ENCODE results near the gene KCNJ1. TPM values are rescaled to one million over a fixed set of nuclear protein-coding genes. Genes with fewer than 3 reads are reported as not detected.

The KCNJ1 gene
- total RNA-seq, 1 donor from 2014 or later: not detected

- H3K9me3 ChIP-seq (replicated peaks): no peaks in the 10 kb centered on the region
- no peak for DNase-seq
These were observed 33.4 kb upstream of the KCNJ1 start for GRCh38 chr11:128900468-128900867.

DNA sequence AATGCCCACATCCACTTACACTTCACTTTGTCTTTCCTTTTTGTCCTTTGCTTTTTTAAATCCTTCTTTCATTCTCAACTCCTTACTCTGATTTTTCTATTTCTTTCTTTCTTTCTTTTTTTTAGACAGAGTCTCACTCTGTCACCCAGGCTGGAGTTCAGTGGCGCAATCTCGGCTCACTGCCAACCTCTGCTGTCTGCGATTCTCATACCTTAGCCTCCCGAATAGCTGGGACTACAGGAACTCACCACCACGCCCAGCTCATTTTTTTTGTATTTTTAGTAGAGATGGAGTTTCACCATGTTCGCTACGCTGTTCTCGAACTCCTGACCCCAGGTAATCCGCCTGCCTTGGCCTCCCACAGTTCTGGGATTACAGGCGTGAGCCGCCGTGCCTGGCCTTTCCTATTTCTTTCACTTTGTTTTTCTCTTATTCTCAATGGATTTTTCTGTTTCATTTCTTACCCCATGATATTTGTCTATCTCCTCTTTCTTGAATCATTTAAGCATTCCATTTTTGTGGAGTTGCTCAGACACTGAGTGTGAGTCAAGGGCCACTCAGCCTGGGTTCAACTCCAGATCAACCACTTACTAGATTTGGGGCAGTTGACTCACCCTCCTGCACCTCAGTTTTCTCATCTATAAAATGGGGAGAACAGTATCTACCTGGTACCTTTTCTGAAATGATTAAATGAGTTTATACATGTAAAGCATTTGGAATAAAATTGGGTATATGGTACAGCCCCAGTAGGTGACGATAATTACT is 31.7 kb upstream of the KCNJ1 start:
- peaks cover 67% of the 10 kb centered on the region for H3K4me1 ChIP-seq
- TF ChIP-seq, protein P1, sequence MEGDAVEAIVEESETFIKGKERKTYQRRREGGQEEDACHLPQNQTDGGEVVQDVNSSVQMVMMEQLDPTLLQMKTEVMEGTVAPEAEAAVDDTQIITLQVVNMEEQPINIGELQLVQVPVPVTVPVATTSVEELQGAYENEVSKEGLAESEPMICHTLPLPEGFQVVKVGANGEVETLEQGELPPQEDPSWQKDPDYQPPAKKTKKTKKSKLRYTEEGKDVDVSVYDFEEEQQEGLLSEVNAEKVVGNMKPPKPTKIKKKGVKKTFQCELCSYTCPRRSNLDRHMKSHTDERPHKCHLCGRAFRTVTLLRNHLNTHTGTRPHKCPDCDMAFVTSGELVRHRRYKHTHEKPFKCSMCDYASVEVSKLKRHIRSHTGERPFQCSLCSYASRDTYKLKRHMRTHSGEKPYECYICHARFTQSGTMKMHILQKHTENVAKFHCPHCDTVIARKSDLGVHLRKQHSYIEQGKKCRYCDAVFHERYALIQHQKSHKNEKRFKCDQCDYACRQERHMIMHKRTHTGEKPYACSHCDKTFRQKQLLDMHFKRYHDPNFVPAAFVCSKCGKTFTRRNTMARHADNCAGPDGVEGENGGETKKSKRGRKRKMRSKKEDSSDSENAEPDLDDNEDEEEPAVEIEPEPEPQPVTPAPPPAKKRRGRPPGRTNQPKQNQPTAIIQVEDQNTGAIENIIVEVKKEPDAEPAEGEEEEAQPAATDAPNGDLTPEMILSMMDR (IDR thresholded peaks at IDR 0.05; ENCODE audit: borderline replicate concordance): no peak
- H3K36me3 ChIP-seq: no peaks in the 10 kb centered on the region
- intact Hi-C loops (cut with micrococcal nuclease): no loop called here
- peak overlapping the region; percentile 33 for H3K27ac ChIP-seq (replicated peaks)
- DNase-seq: no peak
- H3K9me3 ChIP-seq (replicated peaks): no peaks in the 10 kb centered on the region
- H3K27me3 ChIP-seq (ENCODE audit: low read depth): no peaks in the 10 kb centered on the region
- H3K4me3 ChIP-seq: no peak overlapping the region

More at GRCh38 chr11:128900468-128900867, 33.4 kb upstream of the KCNJ1 start:
- Histone ChIP-seq H3K27me3 (ENCODE audit: low read depth) (no peaks in the 10 kb centered on the region), H3K36me3 (no peaks in the 10 kb centered on the region), H3K27ac (replicated peaks) (peak overlapping the region; percentile 46), H3K4me1 (peaks cover 65% of the 10 kb centered on the region), H3K4me3 (no peak overlapping the region)
- TF ChIP-seq, protein P1 (IDR thresholded peaks at IDR 0.05; ENCODE audit: borderline replicate concordance): no peak
- intact Hi-C loops (cut with micrococcal nuclease): no loop called here

- Histone ChIP-seq H3K36me3 (no peaks in the 10 kb centered on the region), H3K27me3 (ENCODE audit: low read depth) (no peaks in the 10 kb centered on the region), H3K9me3 (replicated peaks) (no peaks in the 10 kb centered on the region), H3K4me1 (peaks cover 77% of the 10 kb centered on the region), H3K27ac (replicated peaks) (peak overlapping the region; percentile 33), H3K4me3 (no peak overlapping the region)
- TF ChIP-seq, protein P1 (IDR thresholded peaks at IDR 0.05; ENCODE audit: borderline replicate concordance): no peak
- intact Hi-C loops (cut with micrococcal nuclease): no loop called here
- no peak for DNase-seq
These were observed 30.7 kb upstream of the KCNJ1 start for GRCh38 chr11:128897826-128898225.

- DNase-seq: no peak
- H3K4me3 ChIP-seq: no peak overlapping the region
- no peaks in the 10 kb centered on the region for H3K36me3 ChIP-seq
- peak overlapping the region; percentile 83 for H3K27ac ChIP-seq (replicated peaks)
- TF ChIP-seq, protein P1 (IDR thresholded peaks at IDR 0.05; ENCODE audit: borderline replicate concordance): no peak
- intact Hi-C loops (cut with micrococcal nuclease): no loop called here
- no peaks in the 10 kb centered on the region for H3K9me3 ChIP-seq (replicated peaks)
- H3K27me3 ChIP-seq (ENCODE audit: low read depth): no peaks in the 10 kb centered on the region
- peaks cover 91% of the 10 kb centered on the region for H3K4me1 ChIP-seq
These were observed 29.3 kb upstream of the KCNJ1 start for GRCh38 chr11:128896356-128896755.

GRCh38 chr11:128895526-128895925 is 28.4 kb upstream of the KCNJ1 start:
- H3K4me3 ChIP-seq: no peak overlapping the region
- no peak for DNase-seq
- peaks cover 6% of the 10 kb centered on the region for H3K27me3 ChIP-seq (ENCODE audit: low read depth)
- peak overlapping the region; percentile 83 for H3K27ac ChIP-seq (replicated peaks)
- H3K9me3 ChIP-seq (replicated peaks): no peaks in the 10 kb centered on the region
- intact Hi-C loops (cut with micrococcal nuclease): no loop called here
- H3K4me1 ChIP-seq: peaks cover 90% of the 10 kb centered on the region
- no peaks in the 10 kb centered on the region for H3K36me3 ChIP-seq
- TF ChIP-seq, protein P1 (IDR thresholded peaks at IDR 0.05; ENCODE audit: borderline replicate concordance): no peak
